Thyroid gland (tissue), 4 donors: Measurements from ENCODE around the gene IL5RA. TPM values are rescaled to one million over a fixed set of nuclear protein-coding genes. Genes with fewer than 3 reads are reported as not detected.

Experiments
- DNase-seq, 2 donors: peaks; one replicate each; pipeline ENCODE4 v3.0.0-alpha.2; 2019
- H3K27ac ChIP-seq, 3 donors: fragments of 200-600 bp; sonication (generic); 1 replicate in 2 of 3; 2 replicates in 1 of 3; pipeline ENCODE4 v1.5.1; 2016 to 2019; ENCODE audit warnings: mild to moderate bottlenecking in 1 of 3, moderate library complexity in 1 of 3
- H3K27me3 ChIP-seq: fragments of 200-600 bp; sonication (generic); one replicate; pipeline ENCODE4 v1.5.1; 2019
- H3K36me3 ChIP-seq, 2 donors: fragments of 200-600 bp; sonication (generic); one replicate each; pipeline ENCODE4 v1.5.1; 2016 to 2019
- H3K4me1 ChIP-seq, 2 donors: fragments of 200-600 bp; sonication (generic); one replicate each; pipeline ENCODE4 v1.5.1; 2017 to 2019
- H3K4me3 ChIP-seq, 3 donors: fragments of 200-600 bp; sonication (generic); replicated peaks in 1 of 3; 1 replicate in 2 of 3; 2 replicates in 1 of 3; pipeline ENCODE4 v1.5.1; 2016; ENCODE audit warnings: mild to moderate bottlenecking in 1 of 3
- H3K9me3 ChIP-seq: fragments of 200-600 bp; sonication (generic); one replicate; pipeline ENCODE4 v1.5.1; 2017
- CTCF ChIP-seq, 6 experiments: fragments of 200-600 bp in 3 of 6; fragments of 450-650 bp in 3 of 6; sonication (generic) in 3 of 6; IDR thresholded peaks; one replicate each; pipeline ENCODE4 v1.5.1; 2016 to 2019; ENCODE audit warnings: antibody characterized with exemption in 6 of 6, mild to moderate bottlenecking in 2 of 6, inconsistent platforms in 1 of 6, moderate library complexity in 1 of 6
- POLR2A ChIP-seq, 2 donors: fragments of 450-650 bp; IDR thresholded peaks; one replicate each; pipeline ENCODE4 v1.6.1; 2017; ENCODE audit warnings: antibody characterized with exemption in 2 of 2, mild to moderate bottlenecking in 2 of 2, moderate library complexity in 1 of 2
- WGBS, 2 donors: methylation state at CpG; one replicate each; pipeline ENCODE4 v1.1.5; 2017; 5-methylcytosine and 5-hydroxymethylcytosine counted together
- intact Hi-C: fragments of 100-400 bp; cut with DNase I; formaldehyde crosslinking; loops from one replicate; pipeline ENCODE4 v1.15.1; 2023
- total RNA-seq, 4 donors: library from RNA; depleted of rRNA; stranded (reverse); fragments of >200 nt; gene quantifications; one replicate each; pipeline ENCODE4 v1.2.3, GENCODE V29; 2016

IL5RA gene
- total RNA-seq, 4 donors from 2014 or later, result 1.6 TPM; not detected in 3

GRCh38 chr3:3074551-3075257 lies 35.5 kb downstream of the IL5RA start:
- Histone ChIP-seq H3K4me3 (no peak overlapping the region), H3K9me3 (no peaks in the 10 kb centered on the region), H3K27me3 (no peaks in the 10 kb centered on the region), H3K36me3 (no peaks in the 10 kb centered on the region), H3K27ac (no peak overlapping the region), H3K4me1 (peaks cover 0 to 6% of the 10 kb centered on the region in 2 donors)
- intact Hi-C loops, result no loop called here
- no peak for TF ChIP-seq CTCF (IDR thresholded peaks at IDR 0.05)
- TF ChIP-seq POLR2A (IDR thresholded peaks at IDR 0.05), result no peak
- 87 to 88% methylated on average over 5 of the region's 5 CpGs for WGBS, 2 donors
- DNase-seq, result no peak

GRCh38 chr3:3071136-3071535 lies 39.0 kb downstream of the IL5RA start:
- DNase-seq, result no peak
- Histone ChIP-seq H3K4me3 (no peak overlapping the region), H3K27me3 (no peaks in the 10 kb centered on the region), H3K27ac (no peak overlapping the region), H3K36me3 (no peaks in the 10 kb centered on the region), H3K4me1 (peaks cover 0 to 6% of the 10 kb centered on the region in 2 donors), H3K9me3 (no peaks in the 10 kb centered on the region)
- WGBS, 2 donors, result 93 to 95% methylated on average over 5 of the region's 5 CpGs
- no peak for TF ChIP-seq CTCF (IDR thresholded peaks at IDR 0.05)
- TF ChIP-seq POLR2A (IDR thresholded peaks at IDR 0.05), result no peak
- intact Hi-C loops, result no loop called here

- Histone ChIP-seq H3K4me1 (peaks cover 0 to 6% of the 10 kb centered on the region in 2 donors), H3K36me3 (no peaks in the 10 kb centered on the region), H3K4me3 (no peak overlapping the region), H3K9me3 (no peaks in the 10 kb centered on the region), H3K27me3 (no peaks in the 10 kb centered on the region), H3K27ac (no peak overlapping the region)
- no peak for DNase-seq
- intact Hi-C loops, result no loop called here
- 85% methylated on average over 5 of the region's 5 CpGs for WGBS, 2 donors
- TF ChIP-seq CTCF (IDR thresholded peaks at IDR 0.05) (no peak), POLR2A (IDR thresholded peaks at IDR 0.05) (no peak)
Measured at GRCh38 chr3:3069723-3070122, 40.5 kb downstream of the IL5RA start.

GRCh38 chr3:3068358-3068881 lies 41.8 kb downstream of the IL5RA start:
- no peak for DNase-seq
- H3K9me3 ChIP-seq, result no peaks in the 10 kb centered on the region
- H3K4me1 ChIP-seq, result peaks cover 0 to 6% of the 10 kb centered on the region in 2 donors
- WGBS, 2 donors, result 92 to 96% methylated on average over 1 of the region's 1 CpG
- TF ChIP-seq POLR2A (IDR thresholded peaks at IDR 0.05) (no peak), CTCF (IDR thresholded peaks at IDR 0.05) (no peak)
- no peak overlapping the region for H3K27ac ChIP-seq
- no peaks in the 10 kb centered on the region for H3K27me3 ChIP-seq
- intact Hi-C loops, result no loop called here
- H3K4me3 ChIP-seq, result no peak overlapping the region
- H3K36me3 ChIP-seq, result no peaks in the 10 kb centered on the region

- Histone ChIP-seq H3K36me3 (no peaks in the 10 kb centered on the region), H3K27ac (no peak overlapping the region), H3K4me1 (peaks cover 0 to 4% of the 10 kb centered on the region in 2 donors), H3K4me3 (no peak overlapping the region), H3K27me3 (no peaks in the 10 kb centered on the region), H3K9me3 (no peaks in the 10 kb centered on the region)
- WGBS, 2 donors, result 86 to 95% methylated on average over 4 of the region's 4 CpGs
- DNase-seq, result no peak
- no peak for TF ChIP-seq POLR2A (IDR thresholded peaks at IDR 0.05)
- intact Hi-C loops, result no loop called here
Measured at GRCh38 chr3:3066910-3067309, 43.3 kb downstream of the IL5RA start.
